GM11168 (cell line): ENCODE results near the gene SULT4A1.

ENCODE experiments used
- in situ Hi-C: fragments of 300-500 bp; cut with MboI; formaldehyde crosslinking; loops from one replicate; pipeline ENCODE4 v1.12.0; 2022; ENCODE audit warnings: low sequenced_read_pairs; ENCODE audit not compliant: unreplicated experiment

SULT4A1 gene

DNA sequence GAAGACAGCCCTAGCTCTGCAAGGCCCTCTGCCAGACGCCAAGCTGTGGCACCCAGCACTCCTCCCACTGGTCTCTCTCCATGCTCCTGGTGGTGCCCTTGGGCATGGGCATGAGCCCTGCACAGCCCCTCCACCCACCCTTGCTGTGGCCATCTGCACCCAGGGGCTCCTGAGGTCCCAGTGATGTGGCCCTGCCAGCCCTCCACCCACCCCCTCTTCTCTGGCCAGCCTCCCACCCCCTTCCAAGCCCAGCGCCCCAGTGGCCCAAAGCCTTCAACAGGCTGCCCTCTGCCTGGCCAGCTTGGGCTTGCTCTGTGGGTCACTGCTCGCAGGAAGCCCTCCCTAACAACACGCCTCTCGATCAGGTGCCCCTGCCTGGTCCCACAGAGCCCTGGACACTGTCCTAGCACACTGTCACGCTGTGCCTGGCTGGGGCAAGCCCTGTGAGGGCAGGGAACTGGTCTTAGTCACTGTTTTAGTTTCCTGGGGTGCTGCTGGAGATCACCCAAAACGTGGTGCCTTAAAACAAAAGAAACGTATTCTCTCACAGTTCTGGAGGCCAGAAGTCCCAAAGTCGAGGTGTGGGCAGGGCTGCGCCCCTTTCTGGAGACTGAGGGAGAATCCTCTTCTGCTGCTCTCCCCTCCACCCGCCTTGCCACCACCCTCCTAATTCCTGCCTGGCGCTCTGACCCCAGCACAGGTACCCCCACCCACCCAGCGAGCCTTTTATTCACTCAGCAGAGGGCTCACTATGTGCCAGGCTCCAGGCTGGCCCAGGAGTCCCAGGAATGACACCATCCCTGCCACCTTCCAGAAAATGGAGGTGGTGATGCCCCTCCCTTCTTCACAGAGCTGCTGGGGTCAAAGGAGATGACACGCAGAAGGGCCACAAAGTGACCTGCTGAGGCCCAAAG lies 14.7 kb downstream of the SULT4A1 start:
- in situ Hi-C loops: no loop called here

- in situ Hi-C loops: no loop called here
Observed at GRCh38 chr22:43846966-43847365, 15.3 kb downstream of the SULT4A1 start.

- in situ Hi-C loops: no loop called here
Observed at GRCh38 chr22:43845981-43846380, 16.3 kb downstream of the SULT4A1 start.

DNA sequence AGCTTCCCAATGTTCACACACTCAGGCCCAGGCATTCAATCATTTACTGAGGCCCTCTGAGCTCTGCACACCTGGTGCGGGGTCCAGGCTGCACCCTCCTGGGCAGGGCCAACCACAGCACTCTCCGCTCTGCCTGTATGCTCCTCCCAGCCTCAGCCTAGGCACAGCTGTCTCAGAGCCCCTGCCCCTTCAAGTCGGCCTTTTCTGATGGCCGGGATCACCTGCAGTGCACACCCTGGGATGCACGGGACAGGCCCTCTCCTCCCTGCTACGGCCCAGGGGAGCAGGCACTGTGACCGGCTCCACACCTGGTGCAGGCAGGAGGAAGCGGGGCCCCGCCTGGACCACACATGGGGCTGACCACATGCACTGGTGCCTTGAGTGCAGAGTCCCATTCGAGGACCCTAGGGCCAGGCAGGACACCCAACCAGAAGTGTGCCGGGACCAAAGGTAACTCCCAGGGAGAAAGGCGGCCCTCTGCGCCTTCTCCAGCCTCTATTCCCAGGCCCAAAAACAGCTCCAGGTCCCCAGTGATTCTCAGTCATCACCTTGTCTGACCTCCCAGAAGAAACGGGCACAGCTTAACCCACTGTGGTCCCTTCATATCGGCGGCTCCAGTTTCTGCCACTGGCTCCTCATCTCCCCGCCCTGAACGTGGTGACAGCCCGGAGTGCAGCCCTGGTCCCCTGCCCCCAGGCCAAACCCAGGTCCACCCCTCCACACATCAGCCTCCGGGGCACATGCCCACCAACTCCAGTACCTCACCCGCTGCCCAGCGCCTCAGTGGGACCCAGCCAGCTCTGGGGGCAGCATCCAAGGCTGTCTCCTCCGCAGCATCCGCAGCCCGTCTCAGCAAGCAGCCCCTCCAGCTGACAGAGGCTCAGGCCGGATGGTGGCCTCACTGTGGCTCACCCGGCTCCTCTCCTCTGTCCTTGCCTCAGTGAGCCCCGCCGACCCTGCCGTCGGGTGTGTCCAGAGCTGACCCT lies 17.5 kb downstream of the SULT4A1 start:
- in situ Hi-C loops: no loop called here

DNA sequence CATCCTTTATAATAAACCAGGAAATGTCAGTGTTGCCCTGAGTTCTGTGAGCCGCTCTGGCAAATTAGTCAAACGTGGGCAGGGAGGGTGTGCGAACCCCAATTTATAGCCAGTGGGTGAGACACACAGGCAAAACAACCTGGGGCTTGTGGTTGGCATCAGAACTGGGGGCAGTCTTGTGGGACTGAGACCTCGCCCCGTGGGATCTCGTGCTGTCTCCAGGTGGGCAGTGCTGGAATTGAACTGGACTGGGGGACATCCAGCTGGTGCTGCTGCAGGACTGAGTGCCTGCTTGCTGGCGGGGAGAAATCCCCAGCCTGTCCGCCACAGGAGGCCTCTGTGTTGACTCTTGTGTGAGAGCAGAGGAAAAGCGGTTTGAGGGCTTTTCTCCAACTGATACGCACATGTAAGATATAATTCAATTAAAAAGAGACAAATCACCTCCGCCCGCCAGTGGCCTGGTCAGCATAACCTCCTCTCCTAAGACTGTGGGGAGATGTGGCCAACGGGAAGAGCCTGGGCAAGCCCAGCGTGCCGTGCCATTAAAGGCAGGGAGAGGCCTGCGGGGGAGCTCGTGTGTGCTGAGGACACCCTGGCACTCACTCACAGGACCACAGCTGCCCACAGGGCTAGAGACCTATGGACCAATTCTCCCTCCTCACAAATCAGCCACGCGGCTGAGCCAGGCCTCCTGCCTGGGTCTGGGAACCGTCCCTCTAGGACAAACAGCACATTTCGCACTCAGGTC lies 18.4 kb downstream of the SULT4A1 start:
- in situ Hi-C loops: no loop called here

GRCh38 chr22:43841742-43842141 lies 20.6 kb downstream of the SULT4A1 start:
- in situ Hi-C loops: no loop called here

- in situ Hi-C loops: no loop called here
Observed at GRCh38 chr22:43840851-43841250, 21.5 kb downstream of the SULT4A1 start.

DNA sequence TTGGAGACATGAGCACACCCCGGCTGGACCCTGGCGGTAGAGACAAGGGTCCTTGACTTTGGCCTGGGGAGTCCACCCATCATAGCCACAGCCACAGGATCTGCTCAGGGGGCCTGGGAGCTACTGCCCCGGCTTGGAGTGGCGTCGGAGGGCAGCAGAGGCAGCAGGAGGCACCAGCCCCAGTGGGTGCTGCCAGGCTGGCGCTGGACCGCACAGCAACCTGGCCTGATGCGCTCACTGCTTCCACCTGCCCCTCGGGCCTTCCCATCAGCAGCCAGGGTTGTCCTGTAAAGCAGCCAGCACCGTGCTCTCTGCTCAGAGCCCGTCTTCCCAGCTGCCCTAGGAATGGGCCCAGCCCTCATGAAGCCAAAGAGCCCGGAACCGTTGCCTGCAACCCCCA lies 21.9 kb downstream of the SULT4A1 start:
- in situ Hi-C loops: no loop called here

GRCh38 chr22:43839781-43840180 lies 22.5 kb downstream of the SULT4A1 start:
- in situ Hi-C loops: no loop called here

DNA sequence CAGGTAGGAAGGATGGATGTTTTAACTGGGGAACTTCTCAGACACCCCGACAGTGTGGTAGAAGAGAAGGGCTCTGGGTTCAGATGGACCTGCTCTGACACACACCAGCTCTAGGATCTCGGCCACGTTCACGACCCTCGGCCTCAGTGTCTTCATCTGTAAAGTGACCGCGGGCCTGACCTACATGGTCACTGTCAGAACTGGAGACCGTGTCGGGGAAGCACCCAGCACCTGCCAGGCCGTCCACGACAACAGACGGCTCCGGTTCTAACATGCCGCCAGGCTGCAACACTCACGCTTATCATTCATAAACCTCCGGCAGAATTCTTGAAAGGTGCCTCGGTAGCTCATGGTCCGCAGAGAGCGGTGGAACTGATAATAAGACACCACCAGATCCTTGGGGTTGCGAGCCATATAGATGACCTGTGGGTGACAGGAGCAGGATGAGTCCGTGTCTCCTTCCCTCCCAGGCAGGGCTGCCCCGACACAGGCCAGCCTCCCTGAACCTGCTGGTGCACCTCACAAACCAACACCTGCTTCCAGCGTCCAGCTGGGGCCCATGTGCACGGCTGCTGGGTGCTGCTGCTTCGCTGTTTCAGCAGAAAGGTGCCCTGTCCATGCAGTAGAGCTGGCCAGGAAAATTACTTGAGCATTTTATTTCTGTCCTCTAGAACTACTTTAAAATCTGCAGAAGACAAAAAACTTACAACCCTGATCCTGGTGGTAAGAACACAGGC lies 23.6 kb downstream of the SULT4A1 start:
- in situ Hi-C loops: no loop called here

DNA sequence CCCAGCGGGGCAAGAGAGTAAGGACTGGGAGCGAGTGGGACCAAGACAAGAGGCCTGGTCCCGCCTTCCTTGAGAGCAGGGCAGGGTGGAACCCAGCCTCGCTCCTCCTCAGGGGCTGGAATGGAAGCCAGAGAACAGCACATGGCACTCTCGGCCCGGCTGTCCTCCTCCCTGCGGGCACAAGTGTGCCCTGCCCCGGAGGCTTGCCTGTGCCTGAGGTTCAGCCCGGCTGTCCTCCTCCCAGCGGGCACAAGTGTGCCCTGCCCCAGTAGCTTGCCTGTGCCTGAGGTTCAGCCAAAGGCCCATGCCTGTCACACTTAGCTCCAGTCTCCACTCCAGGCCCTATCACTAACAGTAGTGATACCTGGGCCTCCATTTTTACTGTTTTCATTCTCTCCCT lies 24.2 kb downstream of the SULT4A1 start:
- in situ Hi-C loops: no loop called here

DNA sequence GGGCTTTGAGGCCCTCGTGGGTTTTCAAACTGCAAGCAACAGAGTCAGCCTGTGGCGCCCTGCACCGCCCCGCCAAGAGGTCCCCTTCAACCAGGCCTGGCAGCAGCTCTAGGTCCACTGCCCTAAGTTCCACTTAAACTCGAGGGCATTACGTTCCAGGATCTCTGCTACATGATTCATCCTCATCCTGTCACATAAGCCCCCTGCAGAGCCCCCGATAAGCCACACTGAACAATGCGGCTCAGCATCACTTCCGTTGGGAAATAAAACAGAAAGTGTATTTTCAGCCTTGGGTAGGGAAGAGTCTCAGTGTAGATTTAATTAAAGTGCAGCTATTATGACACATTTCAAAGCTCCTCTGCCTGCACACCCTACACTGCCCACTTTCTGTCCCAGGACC lies 24.6 kb downstream of the SULT4A1 start:
- in situ Hi-C loops: no loop called here

DNA sequence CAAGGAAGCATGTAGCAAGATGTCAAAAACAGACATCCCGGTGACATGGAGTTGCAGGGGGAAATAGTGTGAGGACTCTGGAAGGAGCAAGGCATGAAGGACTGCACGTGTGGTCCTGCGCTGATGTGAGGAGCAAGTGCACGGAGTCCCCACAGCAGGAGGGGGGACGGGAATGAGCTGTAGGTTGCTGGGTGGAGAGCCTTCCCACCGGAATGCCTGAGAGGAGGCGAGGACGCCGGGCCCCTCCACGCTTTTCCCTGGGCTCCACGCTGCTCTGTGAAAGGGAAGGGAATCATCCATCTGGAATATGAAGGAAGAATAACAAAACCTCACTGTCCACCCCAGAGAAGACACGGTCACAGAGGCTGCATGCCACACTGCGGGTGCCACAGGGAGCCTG lies 26.6 kb downstream of the SULT4A1 start:
- in situ Hi-C loops: no loop called here

GRCh38 chr22:43835166-43835565 lies 27.1 kb downstream of the SULT4A1 start:
- in situ Hi-C loops: no loop called here

GRCh38 chr22:43833286-43834240 lies 28.8 kb downstream of the SULT4A1 start:
- in situ Hi-C loops: no loop called here

- in situ Hi-C loops: no loop called here
Observed at GRCh38 chr22:43832393-43833265, 29.7 kb downstream of the SULT4A1 start.

- in situ Hi-C loops: no loop called here
Observed at GRCh38 chr22:43831561-43832392, 30.5 kb downstream of the SULT4A1 start.
